ENCODE results near the gene PRKCE.

DNA sequence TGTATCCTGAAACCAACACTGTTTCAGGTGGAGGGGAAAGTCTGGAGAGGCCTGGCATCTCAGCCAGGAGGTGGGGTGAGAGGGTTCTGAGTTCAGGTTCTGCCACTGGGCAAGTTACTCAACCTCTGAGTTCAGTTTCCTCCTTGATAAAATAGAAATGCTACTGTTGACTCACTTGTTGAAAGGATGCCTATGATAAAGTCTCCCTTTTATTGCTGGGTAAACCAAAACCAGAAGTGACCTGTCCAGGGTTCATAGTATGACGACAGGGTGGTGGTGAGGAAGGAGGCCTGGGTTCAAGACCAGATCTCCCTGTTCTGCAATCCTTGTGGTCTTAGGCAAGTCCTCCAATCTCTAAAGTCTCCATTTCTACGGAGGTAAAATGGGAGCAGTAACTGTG is 232.7 kb downstream of the PRKCE start:
- TF ChIP-seq, protein P1, sequence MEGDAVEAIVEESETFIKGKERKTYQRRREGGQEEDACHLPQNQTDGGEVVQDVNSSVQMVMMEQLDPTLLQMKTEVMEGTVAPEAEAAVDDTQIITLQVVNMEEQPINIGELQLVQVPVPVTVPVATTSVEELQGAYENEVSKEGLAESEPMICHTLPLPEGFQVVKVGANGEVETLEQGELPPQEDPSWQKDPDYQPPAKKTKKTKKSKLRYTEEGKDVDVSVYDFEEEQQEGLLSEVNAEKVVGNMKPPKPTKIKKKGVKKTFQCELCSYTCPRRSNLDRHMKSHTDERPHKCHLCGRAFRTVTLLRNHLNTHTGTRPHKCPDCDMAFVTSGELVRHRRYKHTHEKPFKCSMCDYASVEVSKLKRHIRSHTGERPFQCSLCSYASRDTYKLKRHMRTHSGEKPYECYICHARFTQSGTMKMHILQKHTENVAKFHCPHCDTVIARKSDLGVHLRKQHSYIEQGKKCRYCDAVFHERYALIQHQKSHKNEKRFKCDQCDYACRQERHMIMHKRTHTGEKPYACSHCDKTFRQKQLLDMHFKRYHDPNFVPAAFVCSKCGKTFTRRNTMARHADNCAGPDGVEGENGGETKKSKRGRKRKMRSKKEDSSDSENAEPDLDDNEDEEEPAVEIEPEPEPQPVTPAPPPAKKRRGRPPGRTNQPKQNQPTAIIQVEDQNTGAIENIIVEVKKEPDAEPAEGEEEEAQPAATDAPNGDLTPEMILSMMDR (IDR thresholded peaks at IDR 0.05), result no peak
- no peak for TF ChIP-seq POLR2A (IDR thresholded peaks at IDR 0.05)
